ENCODE data around the gene MYO3A.
"Not testable (repeated sequence)": the region's sequence is repeated elsewhere in the genome, so short reads cannot be mapped to it uniquely, and the experiment has no call there.

Gene MYO3A

DNA sequence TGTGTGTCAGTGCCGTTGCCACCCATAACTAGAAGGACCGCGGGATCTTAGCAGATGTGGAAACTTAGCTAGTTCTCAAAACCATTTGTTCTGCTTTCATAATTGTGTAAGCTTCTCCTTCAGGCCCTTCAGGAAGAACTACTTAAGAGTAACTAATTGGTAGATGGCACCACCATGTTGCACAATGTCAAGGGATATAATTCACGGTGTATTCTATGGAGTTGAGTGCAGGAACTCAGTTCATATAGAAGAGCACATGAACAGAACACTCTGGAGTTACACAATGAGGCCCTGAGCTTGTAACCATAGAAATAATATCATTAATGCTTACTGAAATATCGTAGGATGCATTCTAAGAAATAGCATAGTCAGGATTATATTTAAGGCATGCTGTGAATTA lies 156.0 kb downstream of the MYO3A start:
- no peak overlapping the region for H3K4me3 ChIP-seq (ENCODE audit: low read depth, low read length)
- TF ChIP-seq, protein P1, sequence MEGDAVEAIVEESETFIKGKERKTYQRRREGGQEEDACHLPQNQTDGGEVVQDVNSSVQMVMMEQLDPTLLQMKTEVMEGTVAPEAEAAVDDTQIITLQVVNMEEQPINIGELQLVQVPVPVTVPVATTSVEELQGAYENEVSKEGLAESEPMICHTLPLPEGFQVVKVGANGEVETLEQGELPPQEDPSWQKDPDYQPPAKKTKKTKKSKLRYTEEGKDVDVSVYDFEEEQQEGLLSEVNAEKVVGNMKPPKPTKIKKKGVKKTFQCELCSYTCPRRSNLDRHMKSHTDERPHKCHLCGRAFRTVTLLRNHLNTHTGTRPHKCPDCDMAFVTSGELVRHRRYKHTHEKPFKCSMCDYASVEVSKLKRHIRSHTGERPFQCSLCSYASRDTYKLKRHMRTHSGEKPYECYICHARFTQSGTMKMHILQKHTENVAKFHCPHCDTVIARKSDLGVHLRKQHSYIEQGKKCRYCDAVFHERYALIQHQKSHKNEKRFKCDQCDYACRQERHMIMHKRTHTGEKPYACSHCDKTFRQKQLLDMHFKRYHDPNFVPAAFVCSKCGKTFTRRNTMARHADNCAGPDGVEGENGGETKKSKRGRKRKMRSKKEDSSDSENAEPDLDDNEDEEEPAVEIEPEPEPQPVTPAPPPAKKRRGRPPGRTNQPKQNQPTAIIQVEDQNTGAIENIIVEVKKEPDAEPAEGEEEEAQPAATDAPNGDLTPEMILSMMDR (IDR thresholded peaks at IDR 0.05; ENCODE audit: low read depth, low read length, missing control alignments), result no peak
- in situ Hi-C loops (cut with HindIII; ENCODE audit: low pct_ligation_motif_present, low sequenced_read_pairs), result no loop called here
- H3K36me3 ChIP-seq (replicated peaks), result no peaks in the 10 kb centered on the region
- no peak overlapping the region for H3K27ac ChIP-seq
- DNase-seq, result no peak
- H3K27me3 ChIP-seq (replicated peaks), result no peaks in the 10 kb centered on the region

DNA sequence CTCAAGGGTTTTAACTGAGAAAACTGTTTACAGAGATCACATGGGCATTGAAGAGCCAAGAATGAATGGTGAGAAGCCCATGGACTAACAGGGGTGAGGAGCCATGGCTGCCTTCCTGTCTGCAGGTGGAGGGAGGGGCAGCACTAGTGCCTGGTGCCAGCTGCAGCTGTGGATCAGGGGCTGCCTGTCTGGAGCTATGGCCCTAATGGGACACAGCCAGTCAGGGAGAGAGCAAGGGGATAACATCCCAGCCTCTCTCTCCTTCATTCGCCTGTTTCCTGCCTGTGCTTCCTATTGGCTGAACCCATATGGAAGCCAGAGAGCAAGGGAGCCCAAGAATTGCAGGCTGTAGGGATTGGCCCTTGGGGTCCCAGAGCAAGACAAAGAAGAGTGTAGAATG lies 156.7 kb downstream of the MYO3A start:
- in situ Hi-C loops (cut with HindIII; ENCODE audit: low pct_ligation_motif_present, low sequenced_read_pairs), result no loop called here
- Histone ChIP-seq H3K27ac (no peak overlapping the region), H3K27me3 (replicated peaks) (no peaks in the 10 kb centered on the region), H3K4me3 (ENCODE audit: low read depth, low read length) (no peak overlapping the region), H3K36me3 (replicated peaks) (no peaks in the 10 kb centered on the region)
- no peak for DNase-seq
- TF ChIP-seq, protein P1 (IDR thresholded peaks at IDR 0.05; ENCODE audit: low read depth, low read length, missing control alignments), result no peak

DNA sequence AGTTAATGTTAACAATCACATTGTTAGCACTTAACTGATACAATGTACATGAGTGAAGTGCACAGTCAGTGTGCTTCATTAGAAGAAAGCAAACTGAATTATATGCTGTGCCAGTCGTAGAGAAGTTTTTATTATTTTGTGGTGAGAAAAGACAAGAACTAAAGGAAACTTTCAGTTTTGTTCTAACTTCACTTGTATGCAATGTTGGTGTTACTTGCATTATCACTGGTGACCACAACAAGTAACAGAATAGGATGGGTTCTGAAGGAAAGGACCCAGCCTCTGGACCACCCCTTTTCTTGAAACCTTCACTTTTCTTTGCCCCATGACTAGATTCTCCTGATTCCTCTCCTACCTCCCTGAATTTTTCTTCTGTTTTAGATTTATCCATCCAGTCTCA lies 159.2 kb downstream of the MYO3A start:
- TF ChIP-seq, protein P1 (IDR thresholded peaks at IDR 0.05; ENCODE audit: low read depth, low read length, missing control alignments), result no peak
- Histone ChIP-seq H3K27me3 (replicated peaks) (no peaks in the 10 kb centered on the region), H3K27ac (no peak overlapping the region), H3K4me3 (ENCODE audit: low read depth, low read length) (no peak overlapping the region), H3K36me3 (replicated peaks) (no peaks in the 10 kb centered on the region)
- DNase-seq, result no peak
- in situ Hi-C loops (cut with HindIII; ENCODE audit: low pct_ligation_motif_present, low sequenced_read_pairs), result no loop called here

DNA sequence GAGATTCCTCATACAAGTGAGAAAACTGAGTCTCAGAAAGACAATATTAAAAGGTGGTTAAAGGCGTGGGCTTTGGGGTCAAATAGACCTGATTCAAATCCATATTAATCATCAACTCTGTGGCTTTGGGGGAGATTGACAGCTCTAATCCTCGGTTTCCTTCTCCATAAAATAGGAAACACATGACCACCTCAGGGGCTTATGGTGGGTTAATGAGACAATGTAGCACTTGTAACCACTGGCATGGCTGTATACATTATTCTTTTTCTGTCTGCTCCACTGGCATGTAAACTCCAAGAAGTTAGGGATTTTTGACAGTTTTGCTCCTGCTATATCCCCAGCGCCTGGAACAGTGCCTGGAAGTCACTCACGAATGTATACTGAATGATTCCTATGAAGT lies 161.8 kb downstream of the MYO3A start:
- no peak for DNase-seq
- Histone ChIP-seq H3K27ac (no peak overlapping the region), H3K36me3 (replicated peaks) (no peaks in the 10 kb centered on the region), H3K27me3 (replicated peaks) (no peaks in the 10 kb centered on the region), H3K4me3 (ENCODE audit: low read depth, low read length) (no peak overlapping the region)
- in situ Hi-C loops (cut with HindIII; ENCODE audit: low pct_ligation_motif_present, low sequenced_read_pairs), result no loop called here
- TF ChIP-seq, protein P1 (IDR thresholded peaks at IDR 0.05; ENCODE audit: low read depth, low read length, missing control alignments), result no peak

DNA sequence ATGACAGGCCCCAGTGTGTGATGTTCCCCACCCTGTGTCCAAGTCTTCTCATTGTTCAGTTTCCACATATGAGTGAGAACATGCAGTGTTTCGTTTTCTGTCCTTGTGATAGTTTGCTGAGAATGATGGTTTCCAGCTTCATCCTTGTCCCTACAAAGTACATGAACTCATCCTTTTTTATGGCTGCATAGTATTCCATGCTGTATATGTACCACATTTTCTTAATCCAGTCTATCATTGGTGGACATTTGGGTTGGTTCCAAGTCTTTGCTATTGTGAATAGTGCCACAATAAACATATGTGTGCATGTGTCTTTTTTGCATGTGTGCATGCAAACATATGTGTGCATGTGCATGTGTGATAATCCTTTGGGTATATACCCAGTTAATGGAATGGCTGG lies 163.5 kb downstream of the MYO3A start:
- in situ Hi-C loops (cut with HindIII; ENCODE audit: low pct_ligation_motif_present, low sequenced_read_pairs); H3K27ac ChIP-seq; DNase-seq; H3K36me3 ChIP-seq (replicated peaks); H3K27me3 ChIP-seq (replicated peaks); H3K4me3 ChIP-seq (ENCODE audit: low read depth, low read length): not testable (repeated sequence)

DNA sequence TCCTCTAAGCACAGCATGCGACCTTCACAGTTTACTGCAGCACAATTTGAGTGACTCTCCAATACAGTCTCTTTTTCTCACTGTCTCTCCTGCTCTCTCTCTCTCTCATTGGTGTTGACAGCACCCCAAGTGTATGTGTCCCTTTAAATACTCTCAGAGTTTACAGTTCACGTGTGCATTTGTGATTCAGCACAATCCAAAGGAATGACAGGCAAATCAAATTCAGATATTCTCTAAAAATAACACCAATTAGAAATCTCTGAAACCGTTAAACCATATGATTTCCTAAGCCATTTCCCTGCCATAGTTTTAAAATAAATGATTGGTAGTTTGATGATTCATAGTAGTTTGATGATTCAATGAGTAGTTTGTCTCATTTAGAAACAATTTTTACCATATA lies 178.5 kb downstream of the MYO3A start:
- H3K27ac ChIP-seq, result no peak overlapping the region
- TF ChIP-seq, protein P1 (IDR thresholded peaks at IDR 0.05; ENCODE audit: low read depth, low read length, missing control alignments), result no peak
- in situ Hi-C loops (cut with HindIII; ENCODE audit: low pct_ligation_motif_present, low sequenced_read_pairs), result no loop called here
- H3K36me3 ChIP-seq (replicated peaks), result no peaks in the 10 kb centered on the region
- no peak overlapping the region for H3K4me3 ChIP-seq (ENCODE audit: low read depth, low read length)
- no peaks in the 10 kb centered on the region for H3K27me3 ChIP-seq (replicated peaks)
- no peak for DNase-seq
